Measurements from ENCODE around the gene GALM.

DNA sequence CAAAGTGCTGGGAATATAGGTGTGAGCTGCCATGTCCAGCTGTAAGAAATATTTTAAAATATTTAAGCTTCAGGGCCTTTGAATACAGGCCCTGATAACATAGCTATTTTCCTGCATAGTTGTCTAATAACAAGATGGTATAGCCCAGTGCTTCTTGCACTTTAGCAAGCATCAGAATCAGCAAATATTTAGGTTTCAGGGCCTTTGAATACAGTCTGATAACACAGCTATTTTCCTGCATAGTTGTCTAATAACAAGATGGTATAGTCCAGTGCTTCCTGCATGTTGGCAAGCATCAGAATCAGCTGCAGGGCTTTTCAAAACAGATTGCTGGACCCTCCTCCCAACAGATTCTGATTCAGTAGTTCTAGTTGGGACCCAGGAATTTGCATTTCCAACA lies 117.7 kb downstream of the GALM start:
- TF ChIP-seq POLR2A (IDR thresholded peaks at IDR 0.05), result no peak
- TF ChIP-seq, protein P1, sequence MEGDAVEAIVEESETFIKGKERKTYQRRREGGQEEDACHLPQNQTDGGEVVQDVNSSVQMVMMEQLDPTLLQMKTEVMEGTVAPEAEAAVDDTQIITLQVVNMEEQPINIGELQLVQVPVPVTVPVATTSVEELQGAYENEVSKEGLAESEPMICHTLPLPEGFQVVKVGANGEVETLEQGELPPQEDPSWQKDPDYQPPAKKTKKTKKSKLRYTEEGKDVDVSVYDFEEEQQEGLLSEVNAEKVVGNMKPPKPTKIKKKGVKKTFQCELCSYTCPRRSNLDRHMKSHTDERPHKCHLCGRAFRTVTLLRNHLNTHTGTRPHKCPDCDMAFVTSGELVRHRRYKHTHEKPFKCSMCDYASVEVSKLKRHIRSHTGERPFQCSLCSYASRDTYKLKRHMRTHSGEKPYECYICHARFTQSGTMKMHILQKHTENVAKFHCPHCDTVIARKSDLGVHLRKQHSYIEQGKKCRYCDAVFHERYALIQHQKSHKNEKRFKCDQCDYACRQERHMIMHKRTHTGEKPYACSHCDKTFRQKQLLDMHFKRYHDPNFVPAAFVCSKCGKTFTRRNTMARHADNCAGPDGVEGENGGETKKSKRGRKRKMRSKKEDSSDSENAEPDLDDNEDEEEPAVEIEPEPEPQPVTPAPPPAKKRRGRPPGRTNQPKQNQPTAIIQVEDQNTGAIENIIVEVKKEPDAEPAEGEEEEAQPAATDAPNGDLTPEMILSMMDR (IDR thresholded peaks at IDR 0.05), result no peak

All from right lobe of liver (tissue), 4 donors.